ENCODE results near the gene MAP1LC3C.

Gene MAP1LC3C

GRCh38 chr1:241979071-241979470 lies 19.8 kb downstream of the MAP1LC3C start:
- TF ChIP-seq, protein P1, sequence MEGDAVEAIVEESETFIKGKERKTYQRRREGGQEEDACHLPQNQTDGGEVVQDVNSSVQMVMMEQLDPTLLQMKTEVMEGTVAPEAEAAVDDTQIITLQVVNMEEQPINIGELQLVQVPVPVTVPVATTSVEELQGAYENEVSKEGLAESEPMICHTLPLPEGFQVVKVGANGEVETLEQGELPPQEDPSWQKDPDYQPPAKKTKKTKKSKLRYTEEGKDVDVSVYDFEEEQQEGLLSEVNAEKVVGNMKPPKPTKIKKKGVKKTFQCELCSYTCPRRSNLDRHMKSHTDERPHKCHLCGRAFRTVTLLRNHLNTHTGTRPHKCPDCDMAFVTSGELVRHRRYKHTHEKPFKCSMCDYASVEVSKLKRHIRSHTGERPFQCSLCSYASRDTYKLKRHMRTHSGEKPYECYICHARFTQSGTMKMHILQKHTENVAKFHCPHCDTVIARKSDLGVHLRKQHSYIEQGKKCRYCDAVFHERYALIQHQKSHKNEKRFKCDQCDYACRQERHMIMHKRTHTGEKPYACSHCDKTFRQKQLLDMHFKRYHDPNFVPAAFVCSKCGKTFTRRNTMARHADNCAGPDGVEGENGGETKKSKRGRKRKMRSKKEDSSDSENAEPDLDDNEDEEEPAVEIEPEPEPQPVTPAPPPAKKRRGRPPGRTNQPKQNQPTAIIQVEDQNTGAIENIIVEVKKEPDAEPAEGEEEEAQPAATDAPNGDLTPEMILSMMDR (IDR thresholded peaks at IDR 0.05; ENCODE audit: low read length, missing control alignments): no peak
- H3K4me3 ChIP-seq (replicated peaks; ENCODE audit: low read depth, low read length): no peak overlapping the region
- DNase-seq (ENCODE audit: low read depth): no peak

DNA sequence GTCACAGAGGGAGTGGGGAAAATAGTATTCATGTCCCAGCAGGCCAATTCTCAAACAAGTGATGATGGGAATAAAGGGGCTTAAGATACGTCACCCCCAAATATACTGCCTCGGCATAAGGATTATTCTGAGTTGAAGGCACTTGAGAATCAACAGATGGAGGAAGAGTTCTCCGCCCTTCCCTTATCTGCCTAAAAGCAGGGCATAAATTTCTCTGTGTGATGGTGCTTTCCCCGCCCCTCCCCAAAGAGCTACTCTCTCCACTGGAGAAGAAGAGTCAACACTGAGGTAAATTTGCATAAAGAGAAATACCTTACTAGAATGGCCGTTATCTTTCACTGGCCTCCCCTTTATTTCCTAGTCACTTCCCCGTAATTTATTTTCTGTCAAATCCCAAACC lies 22.7 kb downstream of the MAP1LC3C start:
- DNase-seq (ENCODE audit: low read depth): no peak
- H3K4me3 ChIP-seq (replicated peaks; ENCODE audit: low read depth, low read length): no peak overlapping the region
- TF ChIP-seq, protein P1 (IDR thresholded peaks at IDR 0.05; ENCODE audit: low read length, missing control alignments): no peak

DNA sequence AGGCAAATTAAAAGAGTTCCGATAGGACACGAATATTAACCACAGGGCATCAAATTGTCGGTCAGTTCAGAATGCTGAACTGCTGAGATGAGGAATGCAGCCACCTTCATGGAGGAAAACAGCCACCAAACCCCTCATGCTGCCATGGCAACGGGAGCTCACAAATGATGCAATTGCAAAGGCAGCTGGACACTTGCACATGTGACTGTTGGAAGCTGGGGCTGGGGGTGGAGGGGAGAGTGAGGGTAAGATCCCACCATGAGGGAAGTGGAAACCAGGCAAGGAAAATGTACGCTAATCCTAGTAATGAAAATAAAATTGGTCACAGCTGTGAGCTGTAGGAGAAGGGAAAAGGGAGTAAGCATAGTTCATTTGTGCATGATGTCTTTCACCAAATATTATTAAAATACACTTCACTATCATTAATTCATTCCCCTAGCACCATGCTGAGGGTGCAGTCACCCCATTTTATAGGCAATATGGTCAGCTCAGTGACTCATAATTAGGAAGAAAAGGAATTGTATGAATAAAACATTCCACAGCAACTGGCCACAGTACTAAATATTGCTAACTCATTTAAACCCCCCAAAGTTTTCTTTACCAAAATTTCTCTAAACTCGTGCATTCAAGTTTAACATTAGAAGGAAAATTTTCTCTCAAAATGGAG lies 26.1 kb downstream of the MAP1LC3C start:
- no peak overlapping the region for H3K4me3 ChIP-seq (replicated peaks; ENCODE audit: low read depth, low read length)
- peak; percentile 3 for DNase-seq (ENCODE audit: low read depth)
- TF ChIP-seq, protein P1 (IDR thresholded peaks at IDR 0.05; ENCODE audit: low read length, missing control alignments): no peak

DNA sequence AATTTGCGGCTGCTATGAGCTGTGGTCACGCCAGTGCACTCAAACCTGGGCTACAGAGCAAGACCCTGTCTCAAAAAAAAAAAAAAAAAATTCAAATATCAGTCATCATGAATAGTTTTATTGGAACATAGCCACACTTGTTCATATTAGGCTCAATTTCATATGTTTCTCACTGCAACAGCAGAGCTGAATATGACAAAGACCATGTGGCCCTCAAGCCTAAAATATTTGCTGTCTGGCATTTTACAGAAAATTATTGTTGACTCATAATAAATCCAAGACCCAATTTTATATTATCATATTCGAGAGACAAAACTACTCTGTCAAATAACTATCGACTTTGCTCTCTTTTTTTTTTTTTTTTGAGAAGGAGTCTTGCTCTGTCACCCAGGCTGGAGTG lies 30.3 kb downstream of the MAP1LC3C start:
- DNase-seq (ENCODE audit: low read depth): no peak
- TF ChIP-seq, protein P1 (IDR thresholded peaks at IDR 0.05; ENCODE audit: low read length, missing control alignments): no peak
- no peak overlapping the region for H3K4me3 ChIP-seq (replicated peaks; ENCODE audit: low read depth, low read length)

GRCh38 chr1:241964550-241965282 lies 34.2 kb downstream of the MAP1LC3C start:
- peak; percentile 11 for DNase-seq (ENCODE audit: low read depth)
- H3K4me3 ChIP-seq (replicated peaks; ENCODE audit: low read depth, low read length): no peak overlapping the region
- TF ChIP-seq, protein P1 (IDR thresholded peaks at IDR 0.05; ENCODE audit: low read length, missing control alignments): no peak

DNA sequence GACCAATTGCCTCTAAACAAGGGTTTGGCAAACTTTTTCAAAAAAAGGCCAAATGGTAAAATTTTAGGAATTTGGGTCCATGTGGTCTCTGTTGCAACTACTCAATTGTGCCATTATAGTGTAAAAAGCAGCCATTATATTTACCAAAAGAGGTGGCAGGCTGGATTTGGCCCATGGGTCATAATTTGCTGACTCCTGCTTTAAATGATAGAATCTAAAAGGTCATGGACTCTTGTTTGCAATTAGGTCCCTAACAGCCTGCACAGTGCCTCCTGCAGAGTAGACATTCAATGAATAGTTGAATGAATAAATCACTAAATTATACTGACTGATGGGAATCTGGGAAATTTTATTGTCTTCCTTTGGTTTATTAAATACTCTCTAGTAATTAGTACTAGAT lies 35.2 kb downstream of the MAP1LC3C start:
- no peak for DNase-seq (ENCODE audit: low read depth)
- no peak overlapping the region for H3K4me3 ChIP-seq (replicated peaks; ENCODE audit: low read depth, low read length)
- TF ChIP-seq, protein P1 (IDR thresholded peaks at IDR 0.05; ENCODE audit: low read length, missing control alignments): no peak
